ENCODE results near the gene LDAF1.
A peak's percentile ranks its signal among the peaks of the same experiment; 100 is the strongest.
"Not testable (repeated sequence)": the region's sequence is repeated elsewhere in the genome, so short reads cannot be mapped to it uniquely, and the experiment has no call there.

Gene LDAF1

DNA sequence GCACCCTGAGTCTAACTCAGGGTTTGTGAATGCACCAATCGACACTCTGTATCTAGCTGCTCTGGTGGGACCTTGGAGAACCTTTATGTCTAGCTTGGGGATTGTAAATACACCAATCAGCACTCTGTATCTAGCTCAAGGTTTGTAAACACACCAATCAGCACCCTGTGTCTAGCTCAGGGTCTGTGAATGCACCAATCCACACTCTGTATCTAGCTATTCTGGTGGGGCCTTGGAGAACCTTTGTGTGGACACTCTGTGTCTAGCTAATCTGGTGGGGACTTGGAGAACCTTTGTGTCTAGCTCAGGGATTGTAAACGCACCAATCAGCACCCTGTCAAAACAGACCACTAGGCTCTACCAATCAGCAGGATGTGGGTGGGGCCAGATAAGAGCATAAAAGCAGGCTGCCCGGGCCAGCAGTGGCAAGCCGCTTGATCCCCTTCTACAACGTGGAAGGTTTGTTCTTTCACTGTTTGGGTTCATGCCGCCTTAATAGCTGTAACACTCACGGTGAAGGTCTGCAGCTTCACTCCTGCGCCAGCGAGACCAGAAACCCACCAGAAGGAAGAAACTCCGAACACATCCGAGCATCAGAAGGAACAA, 5.2 kb upstream of the LDAF1 start:
- H3K4me1 Mint-ChIP-seq (ENCODE audit: low read depth); H3K9me3 Mint-ChIP-seq; H3K36me3 Mint-ChIP-seq (ENCODE audit: low read depth); H3K27ac Mint-ChIP-seq; H3K4me3 Mint-ChIP-seq: not testable (repeated sequence)
- H3K27me3 Mint-ChIP-seq (ENCODE audit: low read depth) = peaks cover 14% of the 10 kb centered on the region

DNA sequence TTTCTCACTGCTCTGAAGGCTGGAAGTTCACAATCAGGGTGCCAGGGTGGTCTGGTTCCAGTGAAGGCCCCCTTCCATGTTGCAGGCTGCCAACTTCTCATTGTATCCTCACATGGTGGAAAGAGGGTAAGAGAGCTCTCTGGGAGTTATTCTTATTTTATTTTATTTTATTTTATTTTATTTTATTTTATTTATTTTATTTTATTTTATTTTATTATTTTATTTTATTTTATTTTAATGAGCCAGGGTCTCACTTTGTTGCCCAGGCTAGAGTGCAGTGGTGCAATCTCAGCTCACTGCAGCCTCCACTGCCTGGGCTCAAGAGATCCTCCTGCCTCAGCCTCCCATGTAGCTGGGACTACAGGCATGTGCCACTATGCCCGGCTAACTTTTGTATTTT, 2.5 kb upstream of the LDAF1 start:
- H3K36me3 Mint-ChIP-seq (ENCODE audit: low read depth); H3K4me3 Mint-ChIP-seq; H3K9me3 Mint-ChIP-seq; H3K27ac Mint-ChIP-seq; H3K27me3 Mint-ChIP-seq (ENCODE audit: low read depth): not testable (repeated sequence)
- H3K4me1 Mint-ChIP-seq (ENCODE audit: low read depth) = peaks cover 13% of the 10 kb centered on the region

DNA sequence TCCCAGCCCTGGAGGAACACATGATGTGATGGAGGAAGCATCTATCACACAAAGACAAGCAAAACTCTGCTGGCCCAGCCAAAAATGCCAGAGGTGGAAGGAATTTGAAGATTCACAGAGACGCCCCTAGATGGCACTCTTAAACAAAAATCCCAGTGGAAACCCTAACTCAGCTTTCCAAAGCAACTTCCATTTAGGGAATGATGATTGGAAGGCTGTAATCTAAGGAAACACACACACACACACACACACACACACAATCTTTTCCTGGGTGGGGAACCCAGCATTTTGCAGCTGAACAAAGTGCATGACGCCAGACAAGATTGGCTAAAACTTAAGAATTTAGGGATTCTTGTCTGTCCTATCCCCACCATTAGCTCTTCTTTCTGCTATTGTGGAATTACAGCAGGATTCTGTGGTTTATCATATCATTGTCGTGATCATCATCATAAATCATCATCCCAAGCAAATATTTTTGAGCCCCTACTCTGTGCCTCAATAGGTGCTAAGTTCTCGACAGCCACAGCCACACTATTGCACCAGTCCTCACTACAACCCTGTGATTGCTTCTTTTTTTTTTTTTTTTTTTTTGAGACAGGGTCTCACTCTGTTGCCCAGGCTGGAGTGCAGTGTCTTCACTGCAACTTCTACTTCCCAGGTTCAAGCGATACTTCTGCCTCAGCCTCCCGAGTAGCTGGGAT, 1.6 kb upstream of the LDAF1 start:
- Mint-ChIP-seq H3K27ac (no peak overlapping the region), H3K4me1 (ENCODE audit: low read depth) (peaks cover 13% of the 10 kb centered on the region), H3K27me3 (ENCODE audit: low read depth) (no peaks in the 10 kb centered on the region), H3K9me3 (no peaks in the 10 kb centered on the region), H3K4me3 (no peak overlapping the region), H3K36me3 (ENCODE audit: low read depth) (peaks cover 6% of the 10 kb centered on the region)

DNA sequence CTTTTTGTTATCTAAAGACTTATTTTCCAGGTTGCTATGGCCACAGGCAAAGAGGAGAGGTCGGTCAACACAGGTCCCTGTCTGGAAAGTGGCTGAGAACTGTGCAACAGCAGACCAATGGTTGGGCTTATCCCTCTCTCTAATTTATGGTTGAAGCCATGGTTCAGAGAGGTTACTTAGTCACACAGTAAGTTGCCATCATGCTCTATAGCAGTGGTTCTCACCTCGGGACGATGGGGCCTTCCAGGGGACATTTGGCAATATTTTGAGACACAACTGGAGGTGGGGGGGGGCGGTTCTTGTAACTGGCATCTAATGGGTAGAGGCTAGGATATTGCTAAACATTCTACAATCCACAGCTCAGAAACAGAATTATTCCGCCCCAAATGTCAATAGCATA, 842 bp upstream of the LDAF1 start:
- peak overlapping the region; percentile 28 for H3K4me3 Mint-ChIP-seq
- H3K4me1 Mint-ChIP-seq (ENCODE audit: low read depth) = peaks cover 13% of the 10 kb centered on the region
- H3K27me3 Mint-ChIP-seq (ENCODE audit: low read depth) = no peaks in the 10 kb centered on the region
- peaks cover 7% of the 10 kb centered on the region for H3K36me3 Mint-ChIP-seq (ENCODE audit: low read depth)
- H3K9me3 Mint-ChIP-seq = no peaks in the 10 kb centered on the region
- H3K27ac Mint-ChIP-seq = no peak overlapping the region

DNA sequence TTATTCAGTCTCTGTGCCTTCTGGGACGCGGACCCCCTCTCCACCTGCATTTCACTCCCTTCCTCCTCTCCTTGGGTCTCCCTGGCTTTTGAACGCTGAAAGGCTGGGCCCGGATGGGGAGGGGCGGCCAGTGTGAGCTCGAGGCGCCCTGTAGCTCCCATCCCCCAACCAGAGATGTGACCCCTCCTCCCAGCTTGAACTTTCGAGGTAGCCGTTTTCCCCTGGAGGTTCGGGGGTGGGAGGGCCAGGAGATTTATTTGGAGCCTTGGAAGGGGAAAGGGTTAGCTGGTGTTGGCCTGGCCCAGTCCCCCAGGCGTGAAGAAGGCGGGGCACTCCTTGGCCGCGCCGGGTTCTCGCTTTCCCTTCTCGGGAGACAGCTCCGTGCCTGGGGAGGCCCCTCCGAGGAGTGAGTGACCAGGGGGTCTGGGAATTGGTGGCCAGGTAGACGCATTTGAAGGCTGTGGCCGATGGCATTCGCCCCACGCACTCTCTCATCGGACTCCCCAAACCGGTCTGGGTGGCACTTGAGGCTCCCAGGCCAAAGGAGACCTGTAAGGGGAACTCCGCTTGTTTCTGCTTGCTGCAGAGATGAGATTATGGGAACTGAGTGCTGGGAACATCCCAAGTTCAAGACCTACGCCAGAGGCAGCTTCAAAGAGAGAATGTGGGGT, 942 bp downstream of the LDAF1 start:
- Mint-ChIP-seq H3K4me1 (ENCODE audit: low read depth) (peaks cover 13% of the 10 kb centered on the region), H3K27me3 (ENCODE audit: low read depth) (no peaks in the 10 kb centered on the region), H3K4me3 (peak overlapping the region; percentile 94), H3K9me3 (no peaks in the 10 kb centered on the region), H3K36me3 (ENCODE audit: low read depth) (peaks cover 7% of the 10 kb centered on the region), H3K27ac (peak overlapping the region; percentile 84)

DNA sequence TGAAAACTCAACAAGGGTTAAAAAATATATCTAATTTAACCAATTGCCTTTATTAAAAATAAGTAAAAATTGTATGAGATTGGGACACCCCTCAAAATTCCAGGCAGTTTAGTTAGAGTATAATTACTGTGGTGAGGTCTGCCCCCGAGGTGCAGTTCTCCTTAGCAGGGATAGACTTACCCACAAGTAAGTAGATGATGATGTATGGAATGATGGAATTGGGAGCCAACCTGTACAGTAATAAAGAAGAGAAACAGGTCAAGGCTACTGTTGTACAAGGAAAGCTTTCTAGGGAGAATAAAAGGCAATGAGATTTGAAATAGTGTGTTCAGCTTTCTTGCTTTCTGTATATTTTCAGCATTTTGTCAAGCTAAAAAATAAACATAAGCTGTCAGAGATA, 1.8 kb downstream of the LDAF1 start:
- Mint-ChIP-seq H3K9me3 (no peaks in the 10 kb centered on the region), H3K27ac (no peak overlapping the region), H3K4me3 (no peak overlapping the region), H3K27me3 (ENCODE audit: low read depth) (no peaks in the 10 kb centered on the region), H3K36me3 (ENCODE audit: low read depth) (peaks cover 7% of the 10 kb centered on the region), H3K4me1 (ENCODE audit: low read depth) (peaks cover 13% of the 10 kb centered on the region)

DNA sequence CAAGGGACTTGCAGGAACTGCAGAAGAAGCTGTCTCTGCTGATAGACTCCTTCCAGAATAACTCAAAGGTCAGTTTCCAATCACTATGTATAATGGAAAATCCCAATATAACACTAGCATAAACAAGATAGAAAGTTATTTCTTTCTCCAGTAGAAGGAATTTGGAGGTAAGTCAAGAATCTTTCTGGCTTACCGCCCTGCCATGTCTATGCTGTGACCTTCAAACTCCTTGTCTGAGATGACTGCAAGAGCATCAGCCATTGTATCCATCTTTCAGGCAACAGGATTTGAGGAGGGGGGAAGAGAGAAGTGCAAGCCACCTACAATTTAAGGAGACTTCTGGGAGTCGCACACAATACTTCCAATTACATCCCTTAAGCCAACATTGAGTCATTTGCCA, 2.7 kb downstream of the LDAF1 start:
- H3K27me3 Mint-ChIP-seq (ENCODE audit: low read depth) = no peaks in the 10 kb centered on the region
- H3K27ac Mint-ChIP-seq = no peak overlapping the region
- H3K36me3 Mint-ChIP-seq (ENCODE audit: low read depth) = peaks cover 10% of the 10 kb centered on the region
- peaks cover 13% of the 10 kb centered on the region for H3K4me1 Mint-ChIP-seq (ENCODE audit: low read depth)
- no peak overlapping the region for H3K4me3 Mint-ChIP-seq
- no peaks in the 10 kb centered on the region for H3K9me3 Mint-ChIP-seq

DNA sequence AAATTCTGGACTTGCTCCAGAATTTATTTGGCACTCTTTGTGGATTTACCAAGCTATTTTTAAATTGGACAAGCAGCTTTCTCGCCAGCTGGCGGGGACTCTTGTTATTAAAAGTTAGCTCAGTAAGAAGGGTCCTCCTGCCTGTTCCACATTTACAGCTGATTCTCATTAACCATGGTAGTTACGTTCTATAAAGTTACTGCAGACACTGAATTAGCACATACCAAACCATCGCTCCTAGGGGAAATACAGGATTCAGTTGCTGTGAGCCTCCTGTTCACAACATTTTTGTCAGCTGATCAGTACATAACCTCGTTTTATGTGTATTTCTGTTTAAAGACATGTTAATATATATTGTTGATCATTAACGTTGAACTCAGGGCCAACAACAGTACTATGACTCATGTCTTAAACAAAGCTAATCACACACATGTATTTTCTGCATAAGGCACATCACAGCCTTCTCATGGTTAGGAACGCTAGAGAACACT, 4.2 kb downstream of the LDAF1 start:
- Mint-ChIP-seq H3K27me3 (ENCODE audit: low read depth) (no peaks in the 10 kb centered on the region), H3K27ac (no peak overlapping the region), H3K4me3 (no peak overlapping the region), H3K36me3 (ENCODE audit: low read depth) (peaks cover 10% of the 10 kb centered on the region), H3K4me1 (ENCODE audit: low read depth) (peaks cover 12% of the 10 kb centered on the region), H3K9me3 (no peaks in the 10 kb centered on the region)

DNA sequence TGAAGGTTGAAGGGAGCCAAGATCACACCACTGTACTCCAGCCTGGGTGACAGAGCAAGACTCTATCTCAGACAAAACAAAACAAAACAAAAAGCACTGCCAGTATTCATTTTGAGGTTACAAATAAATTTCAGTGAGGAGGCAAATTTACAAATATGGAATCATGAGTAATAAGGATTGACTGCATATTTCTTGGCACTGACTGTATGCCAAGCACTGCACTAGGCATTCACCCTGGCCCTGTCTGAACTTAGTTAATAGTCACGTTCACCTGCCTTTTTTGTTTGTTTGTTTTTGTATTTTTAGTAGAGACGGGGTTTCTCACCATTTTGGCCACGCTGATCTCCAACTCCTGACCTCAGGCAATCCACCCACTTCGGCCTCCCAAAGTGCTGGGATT, 5.1 kb downstream of the LDAF1 start:
- Mint-ChIP-seq H3K4me3 (no peak overlapping the region), H3K27me3 (ENCODE audit: low read depth) (no peaks in the 10 kb centered on the region), H3K9me3 (no peaks in the 10 kb centered on the region), H3K4me1 (ENCODE audit: low read depth) (peaks cover 8% of the 10 kb centered on the region), H3K36me3 (ENCODE audit: low read depth) (peaks cover 10% of the 10 kb centered on the region), H3K27ac (no peak overlapping the region)

DNA sequence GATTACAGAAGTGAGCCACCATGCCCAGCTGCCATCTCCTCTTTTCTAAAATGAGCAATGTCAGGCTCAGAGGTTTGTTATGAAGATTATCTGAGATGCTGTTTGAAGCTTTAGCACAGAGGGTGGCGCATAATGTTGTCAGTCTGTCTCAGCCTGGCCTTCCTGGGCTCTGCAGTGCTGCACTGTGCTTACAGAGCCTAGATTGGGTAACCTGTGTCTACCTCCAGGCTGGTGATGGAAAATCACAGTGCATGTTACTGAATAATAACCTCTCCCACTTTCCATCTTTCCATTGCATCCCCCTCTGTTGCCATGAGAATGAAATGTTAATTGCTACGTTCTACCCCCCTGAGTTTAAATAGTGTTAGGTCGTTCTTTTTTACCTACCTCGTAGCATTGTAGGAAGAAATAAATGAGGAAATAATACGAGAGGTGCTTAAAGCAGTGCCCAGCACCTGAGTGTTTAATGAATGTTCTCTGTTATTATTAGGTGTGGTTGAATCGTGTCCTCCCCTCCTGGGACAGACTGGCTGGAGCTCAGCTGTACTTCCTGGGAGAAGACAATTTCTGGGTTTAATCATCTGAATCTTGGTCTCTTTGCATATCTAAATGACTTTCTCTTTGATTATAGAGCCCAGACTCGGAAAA, 6.2 kb downstream of the LDAF1 start:
- Mint-ChIP-seq H3K4me1 (ENCODE audit: low read depth) (peaks cover 2% of the 10 kb centered on the region), H3K4me3 (no peak overlapping the region), H3K27me3 (ENCODE audit: low read depth) (no peaks in the 10 kb centered on the region), H3K36me3 (ENCODE audit: low read depth) (peaks cover 10% of the 10 kb centered on the region), H3K27ac (no peak overlapping the region), H3K9me3 (no peaks in the 10 kb centered on the region)

DNA sequence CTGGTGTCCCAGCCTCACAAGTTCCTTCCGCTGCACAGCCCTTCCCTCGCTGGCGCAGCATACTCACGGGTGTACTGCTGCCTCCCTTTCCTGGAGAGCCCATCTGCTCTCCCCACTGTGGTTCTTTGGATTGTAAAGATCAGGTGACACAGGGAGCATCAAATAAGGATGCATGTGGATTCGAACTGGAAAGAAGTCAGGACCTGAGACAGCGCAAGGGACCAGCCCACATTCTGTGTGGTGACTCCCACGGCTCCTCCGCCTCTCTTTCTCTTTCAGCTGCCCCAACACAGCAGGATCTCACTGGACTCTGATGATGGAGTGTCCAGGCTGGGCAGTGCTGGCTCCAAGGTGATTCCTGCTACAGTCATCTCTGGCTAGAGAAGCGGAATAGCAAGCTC, 8.1 kb downstream of the LDAF1 start:
- Mint-ChIP-seq H3K27me3 (ENCODE audit: low read depth) (no peaks in the 10 kb centered on the region), H3K4me1 (ENCODE audit: low read depth) (peaks cover 2% of the 10 kb centered on the region), H3K4me3 (no peak overlapping the region), H3K36me3 (ENCODE audit: low read depth) (peaks cover 9% of the 10 kb centered on the region), H3K27ac (no peak overlapping the region), H3K9me3 (no peaks in the 10 kb centered on the region)

DNA sequence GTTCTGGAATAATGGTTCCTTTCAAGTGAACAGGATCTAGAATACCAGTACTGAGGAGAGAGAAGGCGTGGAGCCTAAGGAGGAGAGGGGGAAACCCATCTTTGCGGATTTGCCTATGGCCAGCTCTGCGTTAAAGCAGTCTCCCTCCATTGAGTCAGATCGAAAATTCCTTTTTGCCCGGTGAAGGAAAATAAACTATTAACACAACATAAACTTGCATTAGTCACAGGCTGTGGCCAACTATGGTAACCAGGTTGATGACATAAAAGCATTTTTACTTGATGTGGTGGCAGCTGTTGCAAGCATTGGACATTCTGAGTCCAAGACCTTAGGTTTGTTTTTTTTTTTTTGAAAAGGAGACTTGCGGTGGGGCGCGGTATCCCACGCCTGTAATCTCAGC, 8.9 kb downstream of the LDAF1 start:
- no peak overlapping the region for H3K4me3 Mint-ChIP-seq
- H3K9me3 Mint-ChIP-seq = no peaks in the 10 kb centered on the region
- no peak overlapping the region for H3K27ac Mint-ChIP-seq
- H3K36me3 Mint-ChIP-seq (ENCODE audit: low read depth) = peaks cover 7% of the 10 kb centered on the region
- peaks cover 2% of the 10 kb centered on the region for H3K4me1 Mint-ChIP-seq (ENCODE audit: low read depth)
- H3K27me3 Mint-ChIP-seq (ENCODE audit: low read depth) = no peaks in the 10 kb centered on the region

DNA sequence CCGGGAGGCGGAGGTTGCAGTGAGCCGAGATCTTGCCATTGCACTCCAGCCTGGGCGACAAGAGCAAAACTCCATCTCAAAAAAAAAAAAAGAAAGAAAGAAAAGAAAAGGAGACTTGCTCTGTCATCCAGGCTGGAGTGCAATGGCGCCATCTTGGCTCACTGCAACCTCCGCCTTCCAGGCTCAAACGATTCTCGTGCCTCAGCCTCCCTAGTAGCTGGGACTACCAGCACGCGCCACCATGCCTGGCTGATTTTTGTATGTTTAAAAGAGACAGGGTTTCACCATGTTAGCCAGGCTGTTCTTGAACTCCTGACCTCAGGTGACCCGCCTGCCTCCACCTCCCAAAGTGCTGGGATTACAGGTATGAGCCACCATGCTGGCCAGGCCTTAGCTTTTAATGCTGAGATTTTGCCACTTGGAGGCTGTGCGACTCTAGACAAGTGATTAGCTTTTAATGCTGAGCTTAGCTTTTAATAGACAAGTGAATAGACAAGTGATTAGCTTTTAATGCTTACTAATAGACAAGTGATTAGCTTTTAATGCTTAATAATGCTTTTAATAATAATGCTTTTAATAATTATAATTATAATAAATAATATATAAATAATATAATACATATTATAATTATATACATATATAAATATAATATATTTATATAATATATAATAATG, 9.6 kb downstream of the LDAF1 start:
- Mint-ChIP-seq H3K4me3 (no peak overlapping the region), H3K4me1 (ENCODE audit: low read depth) (peaks cover 2% of the 10 kb centered on the region), H3K36me3 (ENCODE audit: low read depth) (peaks cover 7% of the 10 kb centered on the region), H3K27ac (no peak overlapping the region), H3K27me3 (ENCODE audit: low read depth) (no peaks in the 10 kb centered on the region), H3K9me3 (no peaks in the 10 kb centered on the region)

DNA sequence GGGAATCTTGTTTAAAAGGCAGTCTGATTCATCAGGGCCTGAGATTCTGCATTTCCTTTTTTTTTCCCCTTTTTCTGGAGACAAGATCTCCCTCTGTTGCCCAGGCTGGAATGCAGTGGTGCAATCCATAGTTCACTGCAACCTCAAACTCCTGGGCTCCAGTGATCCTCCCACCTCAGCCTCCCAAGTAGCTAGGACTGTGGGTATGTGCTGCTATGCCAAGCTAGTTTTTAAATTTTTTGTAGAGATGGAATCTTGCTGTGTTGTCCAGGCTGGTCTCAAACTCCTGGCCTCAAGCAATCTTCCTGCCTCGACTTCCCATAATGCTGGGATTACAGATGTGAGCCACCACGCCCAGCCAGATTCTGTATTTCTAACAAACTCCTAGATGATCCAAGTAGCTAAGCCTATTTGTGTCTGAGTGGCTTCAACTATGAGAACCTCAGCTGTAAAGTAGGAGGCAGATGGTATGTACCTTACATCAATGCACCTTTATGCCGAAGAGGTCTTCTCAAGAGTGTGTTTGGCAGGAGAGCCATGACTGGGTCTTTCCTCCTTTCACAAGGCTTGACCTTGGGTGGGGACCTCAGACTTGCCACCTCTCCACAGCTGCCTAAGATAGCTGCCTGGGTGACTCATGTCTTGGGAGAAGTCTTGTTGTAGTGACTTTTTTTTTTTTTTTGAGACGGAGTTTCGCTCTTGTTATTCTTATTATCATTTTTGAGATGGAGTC, 10.9 kb downstream of the LDAF1 start:
- Mint-ChIP-seq H3K4me3 (no peak overlapping the region), H3K27me3 (ENCODE audit: low read depth) (no peaks in the 10 kb centered on the region), H3K9me3 (no peaks in the 10 kb centered on the region), H3K4me1 (ENCODE audit: low read depth) (peaks cover 2% of the 10 kb centered on the region), H3K36me3 (ENCODE audit: low read depth) (peaks cover 7% of the 10 kb centered on the region), H3K27ac (no peak overlapping the region)

Measured in T-helper 1 cell treated with Interleukin-12 subunit alpha and Interleukin-12 subunit beta and Interleukin-4 antibody, amounts not matched to agents 30 μg/mL and 1 μg/mL, for 36 hours (primary cell).